Activated naive CD4-positive, alpha-beta T cell treated with anti-CD3 and anti-CD28 coated beads for 36 hours (primary cell): ENCODE measurements around the gene VASP. TPM values are rescaled to one million over a fixed set of nuclear protein-coding genes. Genes with fewer than 3 reads are reported as not detected.

Experiments
- CTCF ChIA-PET: fragments of 350-600 bp; sonication (Branson Sonifier 250); formaldehyde crosslinking; loops from one replicate; lab custom pipeline; 2021; ENCODE audit warnings: antibody characterized with exemption; lab: Charles Lee
- DNase-seq: peaks from one replicate; pipeline ENCODE4 v3.0.0-alpha.2; 2020
- H3K27ac Mint-ChIP-seq: one replicate; pipeline ENCODE4 v1.8.0; 2021; ENCODE audit warnings: mild to moderate bottlenecking, mixed read lengths
- H3K27me3 Mint-ChIP-seq: one replicate; pipeline ENCODE4 v1.8.0; 2021; ENCODE audit warnings: low read depth, mixed read lengths
- H3K36me3 Mint-ChIP-seq: one replicate; pipeline ENCODE4 v1.8.0; 2021; ENCODE audit warnings: low read depth, mixed read lengths
- H3K4me1 Mint-ChIP-seq: one replicate; pipeline ENCODE4 v1.8.0; 2021; ENCODE audit warnings: low read depth, mixed read lengths
- H3K4me3 Mint-ChIP-seq: one replicate; pipeline ENCODE4 v1.8.0; 2021; ENCODE audit warnings: mild to moderate bottlenecking, moderate library complexity, mixed read lengths
- H3K9me3 Mint-ChIP-seq: one replicate; pipeline ENCODE4 v1.8.0; 2021; ENCODE audit warnings: mixed read lengths
- intact Hi-C: fragments of 100-400 bp; cut with micrococcal nuclease; formaldehyde crosslinking; loops from one replicate; pipeline ENCODE4 v1.15.1; 2023
- total RNA-seq, 2 experiments: library from RNA; stranded (reverse); gene quantifications; one replicate each; pipeline ENCODE4 v1.2.3, GENCODE V29; 2021

VASP gene
- total RNA-seq, 2 experiments from 2014 or later = 94.5 to 99.6 TPM

DNA sequence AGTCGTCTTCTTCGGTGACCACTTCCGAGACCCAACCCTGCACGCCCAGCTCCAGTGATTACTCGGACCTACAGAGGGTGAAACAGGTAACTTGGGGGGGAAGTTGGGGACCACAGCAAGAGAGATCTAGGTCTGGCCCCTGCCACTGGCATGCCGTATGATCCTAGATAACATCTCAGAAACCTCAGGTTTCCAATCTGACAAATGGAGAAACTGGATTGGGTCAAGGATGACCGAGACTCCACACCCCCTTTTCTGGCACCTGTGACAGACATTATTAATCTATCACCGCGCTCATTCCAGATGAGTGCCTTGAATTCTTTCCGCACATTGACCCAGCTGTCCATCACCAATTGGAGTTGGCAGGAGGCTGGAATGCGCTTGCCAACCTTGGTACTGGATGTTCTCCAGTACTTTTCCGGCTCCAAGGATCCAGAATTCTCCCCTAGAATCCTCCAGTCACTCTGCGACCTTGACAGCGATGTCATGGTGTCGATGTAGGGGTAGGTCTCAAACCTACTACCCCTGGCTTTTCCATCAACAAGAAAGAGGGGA is 17.4 kb downstream of the VASP start:
- Mint-ChIP-seq H3K36me3 (peaks cover 20% of the 10 kb centered on the region), H3K27ac (no peak overlapping the region), H3K4me3 (no peak overlapping the region), H3K4me1 (peaks cover 23% of the 10 kb centered on the region), H3K27me3 (no peaks in the 10 kb centered on the region), H3K9me3 (no peaks in the 10 kb centered on the region)
- CTCF ChIA-PET = interaction anchor here (1.2 to 2.8 kb wide), 2 partner anchors 33 to 118 kb away, joined by 7 read pairs; no protein-coding TSS in a partner anchor
- intact Hi-C loops = no loop called here
- no peak for DNase-seq

DNA sequence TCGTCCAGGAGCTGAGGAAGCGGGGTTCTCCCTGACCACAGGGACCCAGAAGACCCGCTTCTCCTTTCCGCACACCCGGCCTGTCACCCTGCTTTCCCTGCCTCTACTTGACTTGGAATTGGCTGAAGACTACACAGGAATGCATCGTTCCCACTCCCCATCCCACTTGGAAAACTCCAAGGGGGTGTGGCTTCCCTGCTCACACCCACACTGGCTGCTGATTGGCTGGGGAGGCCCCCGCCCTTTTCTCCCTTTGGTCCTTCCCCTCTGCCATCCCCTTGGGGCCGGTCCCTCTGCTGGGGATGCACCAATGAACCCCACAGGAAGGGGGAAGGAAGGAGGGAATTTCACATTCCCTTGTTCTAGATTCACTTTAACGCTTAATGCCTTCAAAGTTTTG is 18.9 kb downstream of the VASP start:
- intact Hi-C loops = no loop called here
- Mint-ChIP-seq H3K4me3 (no peak overlapping the region), H3K36me3 (peaks cover 20% of the 10 kb centered on the region), H3K9me3 (peaks cover under 1% of the 10 kb centered on the region), H3K27me3 (no peaks in the 10 kb centered on the region), H3K27ac (peak overlapping the region; percentile 68), H3K4me1 (peaks cover 23% of the 10 kb centered on the region)
- DNase-seq = no peak
- CTCF ChIA-PET = interaction anchor here (2.8 kb wide), 1 partner anchor 32 kb away, joined by 7 read pairs; no protein-coding TSS in a partner anchor

DNA sequence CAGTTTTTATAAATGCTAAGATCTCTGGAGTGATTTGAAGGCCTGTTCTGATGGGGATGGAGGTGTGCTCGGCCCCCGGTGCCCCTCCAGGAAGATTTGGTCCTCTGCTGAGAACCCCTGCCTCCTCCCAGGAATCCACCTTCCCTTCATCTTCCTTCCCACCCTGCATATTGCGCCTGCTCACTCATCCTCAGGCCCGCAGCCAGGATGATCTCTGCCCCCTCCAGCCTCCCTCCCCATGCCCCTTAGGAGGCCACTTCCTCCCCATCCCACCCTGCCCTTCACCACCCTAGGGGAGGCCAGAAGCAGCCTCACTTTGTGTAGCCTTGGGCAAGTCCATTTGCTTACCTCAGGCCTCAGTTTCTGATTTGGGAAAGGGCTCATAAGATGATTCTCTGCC is 19.7 kb downstream of the VASP start:
- intact Hi-C loops = no loop called here
- Mint-ChIP-seq H3K36me3 (peaks cover 20% of the 10 kb centered on the region), H3K27me3 (no peaks in the 10 kb centered on the region), H3K4me1 (peaks cover 23% of the 10 kb centered on the region), H3K4me3 (no peak overlapping the region), H3K9me3 (peaks cover 8% of the 10 kb centered on the region), H3K27ac (no peak overlapping the region)
- no peak for DNase-seq
- CTCF ChIA-PET = interaction anchor here (1.0 to 2.8 kb wide), 2 partner anchors 31 to 166 kb away, joined by 4 to 7 read pairs; partner anchors contain the start of gene QPCTL

DNA sequence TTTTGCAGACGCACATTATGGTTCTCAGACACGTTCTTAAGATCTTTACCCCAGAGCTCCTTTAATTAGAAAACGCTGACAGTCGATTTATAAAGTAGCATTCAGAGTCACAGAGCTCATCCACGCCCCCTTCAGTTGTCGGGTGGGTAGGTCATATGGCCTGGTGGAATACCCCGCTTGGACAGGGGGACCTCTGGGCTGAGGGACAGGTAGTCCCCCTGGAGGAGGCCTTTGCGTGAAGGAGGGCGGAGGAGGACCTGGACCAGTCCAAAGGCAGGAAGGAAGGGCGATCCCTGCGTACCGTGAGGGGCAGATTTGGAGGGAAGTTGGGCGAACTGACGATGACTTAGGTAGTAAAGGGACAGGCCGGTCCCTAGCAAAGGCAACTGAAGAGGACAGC is 20.5 kb downstream of the VASP start:
- CTCF ChIA-PET = interaction anchor here (1.0 to 1.9 kb wide), 2 partner anchors 30 to 165 kb away, joined by 4 to 8 read pairs; partner anchors contain the start of gene QPCTL
- no peak for DNase-seq
- peaks cover 20% of the 10 kb centered on the region for H3K36me3 Mint-ChIP-seq
- intact Hi-C loops = no loop called here
- no peaks in the 10 kb centered on the region for H3K27me3 Mint-ChIP-seq
- peaks cover 8% of the 10 kb centered on the region for H3K9me3 Mint-ChIP-seq
- no peak overlapping the region for H3K27ac Mint-ChIP-seq
- peaks cover 23% of the 10 kb centered on the region for H3K4me1 Mint-ChIP-seq
- no peak overlapping the region for H3K4me3 Mint-ChIP-seq

DNA sequence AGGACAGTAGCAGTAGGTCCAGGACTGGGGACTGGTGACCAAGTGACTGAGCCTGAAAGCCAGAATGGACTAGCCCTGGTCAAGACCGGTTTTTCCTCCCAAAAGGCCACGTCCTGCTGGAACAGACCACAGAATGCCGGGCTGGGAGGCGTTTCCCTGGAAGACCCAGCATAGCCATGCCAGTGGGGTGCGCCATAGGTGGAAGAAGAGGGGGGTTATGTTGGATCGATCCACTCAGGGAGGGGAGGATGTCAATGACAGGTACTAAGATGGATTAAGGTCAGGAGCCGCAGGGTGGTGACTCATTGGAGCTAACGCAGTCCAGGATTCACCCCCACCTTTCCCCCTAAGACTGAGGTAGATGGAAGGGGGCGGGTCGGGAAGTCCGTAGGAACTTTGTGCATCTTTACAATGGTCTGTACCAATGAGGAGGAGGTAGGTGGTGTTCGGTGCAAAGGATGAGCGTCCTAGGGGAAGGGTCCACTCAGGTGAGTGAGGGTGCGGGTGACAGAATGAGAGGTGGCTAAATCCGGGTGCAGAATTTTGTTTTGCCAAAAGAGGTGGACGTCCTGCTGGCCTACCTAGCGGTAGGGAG is 21.0 kb downstream of the VASP start:
- intact Hi-C loops = no loop called here
- H3K4me1 Mint-ChIP-seq = peaks cover 21% of the 10 kb centered on the region
- no peak overlapping the region for H3K27ac Mint-ChIP-seq
- no peak for DNase-seq
- H3K27me3 Mint-ChIP-seq = no peaks in the 10 kb centered on the region
- peaks cover 20% of the 10 kb centered on the region for H3K36me3 Mint-ChIP-seq
- H3K4me3 Mint-ChIP-seq = no peak overlapping the region
- H3K9me3 Mint-ChIP-seq = peaks cover 8% of the 10 kb centered on the region
- CTCF ChIA-PET = interaction anchor here (0.6 to 1.9 kb wide), 3 partner anchors 30 to 165 kb away, joined by 3 to 8 read pairs (median 4); partner anchors contain the start of gene QPCTL

DNA sequence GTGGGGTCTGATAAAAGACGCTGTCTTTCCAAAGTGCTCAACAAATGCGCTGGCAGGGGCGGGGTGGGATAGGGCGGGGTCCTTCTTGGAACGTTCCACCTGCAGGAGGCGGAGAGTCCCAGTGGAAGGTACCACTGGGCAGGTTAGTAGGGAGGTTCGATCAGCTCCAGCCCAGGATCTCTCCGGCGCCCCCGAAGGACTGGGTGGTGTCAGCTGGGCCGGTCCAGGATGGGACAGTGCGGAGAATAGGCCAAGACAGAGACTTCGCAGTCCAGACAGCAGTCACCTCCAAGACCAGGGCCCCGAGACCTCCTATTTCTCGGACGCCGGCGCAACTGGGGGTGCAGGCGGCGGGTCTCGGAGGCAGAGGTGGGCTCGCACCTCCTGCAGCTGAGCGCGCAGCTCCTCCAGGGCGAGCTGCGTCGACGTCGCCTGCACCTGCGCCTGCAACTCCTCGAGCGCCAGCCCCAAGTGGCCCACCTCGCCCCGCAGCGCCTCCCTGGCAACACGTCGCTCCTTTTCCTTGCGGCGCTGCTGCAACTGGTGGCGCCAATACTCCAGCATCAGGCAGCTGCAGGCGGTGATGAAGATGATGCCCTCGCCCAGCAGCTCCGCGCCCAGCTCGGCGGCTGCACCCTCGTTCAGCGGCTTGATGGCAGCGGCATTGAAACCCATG is 21.6 kb downstream of the VASP start:
- CTCF ChIA-PET = interaction anchor here (0.6 to 1.9 kb wide), 2 partner anchors 29 to 120 kb away, joined by 3 to 8 read pairs; no protein-coding TSS in a partner anchor
- peaks cover 8% of the 10 kb centered on the region for H3K9me3 Mint-ChIP-seq
- H3K4me3 Mint-ChIP-seq = peak overlapping the region; percentile 9

DNA sequence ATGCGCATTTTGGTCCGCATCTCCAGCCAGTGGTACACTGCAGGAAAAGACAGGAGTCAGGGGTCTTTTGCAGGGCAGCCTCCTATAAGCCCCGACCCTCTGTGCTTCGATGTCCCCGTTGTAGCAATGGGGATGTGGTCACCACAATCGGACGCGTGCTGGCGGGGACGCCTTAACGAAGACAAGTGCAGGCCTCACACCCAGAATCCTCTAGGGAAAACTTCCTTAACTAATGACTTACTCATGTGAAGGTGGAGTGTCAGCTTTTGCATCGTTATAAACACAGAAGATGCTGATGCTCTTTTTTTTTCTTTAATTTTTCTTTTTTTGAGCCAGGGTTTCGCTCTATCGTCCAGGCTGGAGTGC is 22.1 kb downstream of the VASP start:
- Mint-ChIP-seq H3K27ac (no peak overlapping the region), H3K4me3 (peak overlapping the region; percentile 9), H3K27me3 (no peaks in the 10 kb centered on the region)

More for the DNA sequence above, 21.6 kb downstream of the VASP start:
- H3K27ac Mint-ChIP-seq = no peak overlapping the region
- H3K4me1 Mint-ChIP-seq = peaks cover 15% of the 10 kb centered on the region
- H3K36me3 Mint-ChIP-seq = peaks cover 16% of the 10 kb centered on the region
- H3K27me3 Mint-ChIP-seq = no peaks in the 10 kb centered on the region
- DNase-seq = peak; percentile 44
- intact Hi-C loops = no loop called here

DNA sequence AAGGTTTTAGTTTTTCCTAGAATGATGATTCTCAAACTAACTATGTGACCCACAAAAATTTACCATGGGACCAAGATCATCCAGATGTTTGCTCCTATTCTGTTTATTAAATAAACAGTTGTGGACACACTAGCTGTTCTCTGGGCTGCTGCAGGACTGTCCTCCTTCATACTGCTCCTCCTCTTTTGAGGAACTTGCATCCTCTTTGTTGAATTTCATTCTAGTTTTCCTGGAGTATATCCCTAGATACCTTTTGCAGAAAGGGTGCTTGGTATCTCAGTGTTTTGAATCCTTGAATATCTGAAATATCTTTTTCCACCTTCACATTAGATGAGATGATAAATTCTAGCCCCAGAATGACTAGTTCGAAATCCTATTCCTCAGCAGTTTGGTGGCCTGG is 24.1 kb downstream of the VASP start:
- peaks cover 12% of the 10 kb centered on the region for H3K4me1 Mint-ChIP-seq
- H3K27ac Mint-ChIP-seq = no peak overlapping the region
- intact Hi-C loops = no loop called here
- H3K27me3 Mint-ChIP-seq = no peaks in the 10 kb centered on the region
- no peak for DNase-seq
- H3K9me3 Mint-ChIP-seq = peaks cover 8% of the 10 kb centered on the region
- peaks cover 3% of the 10 kb centered on the region for H3K36me3 Mint-ChIP-seq
- H3K4me3 Mint-ChIP-seq = no peak overlapping the region
- CTCF ChIA-PET = no interaction called here

More for the DNA sequence above, 22.1 kb downstream of the VASP start:
- intact Hi-C loops = no loop called here
- DNase-seq = no peak
- CTCF ChIA-PET = interaction anchor here (0.6 to 1.9 kb wide), 2 partner anchors 29 to 1783 kb away, joined by 3 to 8 read pairs; no protein-coding TSS in a partner anchor
- peaks cover 14% of the 10 kb centered on the region for H3K4me1 Mint-ChIP-seq
- H3K9me3 Mint-ChIP-seq = peaks cover 8% of the 10 kb centered on the region
- peaks cover 13% of the 10 kb centered on the region for H3K36me3 Mint-ChIP-seq

DNA sequence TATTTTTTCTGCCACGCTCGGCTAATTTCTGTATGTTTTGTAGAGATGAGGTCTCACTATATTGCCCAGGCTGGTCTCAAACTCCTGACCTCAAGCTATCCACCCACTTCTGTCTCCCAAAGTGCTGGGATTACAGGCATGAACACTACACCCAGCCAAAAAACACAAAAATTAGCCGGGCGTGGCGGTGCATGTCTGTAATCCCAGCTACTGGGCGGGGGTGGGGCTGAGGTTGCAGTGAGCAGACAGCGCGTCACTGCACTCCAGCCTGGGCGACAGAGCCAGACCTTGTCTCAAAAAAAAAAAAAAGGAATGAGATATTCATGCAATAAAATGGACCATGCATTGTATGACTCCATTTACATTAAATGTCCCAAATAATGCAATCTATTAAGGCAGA is 32.2 kb downstream of the VASP start:
- no peak overlapping the region for H3K27ac Mint-ChIP-seq
- peaks cover 7% of the 10 kb centered on the region for H3K4me1 Mint-ChIP-seq
- peaks cover 9% of the 10 kb centered on the region for H3K36me3 Mint-ChIP-seq
- peaks cover 6% of the 10 kb centered on the region for H3K9me3 Mint-ChIP-seq
- no peaks in the 10 kb centered on the region for H3K27me3 Mint-ChIP-seq
- CTCF ChIA-PET = no interaction called here
- H3K4me3 Mint-ChIP-seq = no peak overlapping the region
- intact Hi-C loops = no loop called here
- DNase-seq = no peak

DNA sequence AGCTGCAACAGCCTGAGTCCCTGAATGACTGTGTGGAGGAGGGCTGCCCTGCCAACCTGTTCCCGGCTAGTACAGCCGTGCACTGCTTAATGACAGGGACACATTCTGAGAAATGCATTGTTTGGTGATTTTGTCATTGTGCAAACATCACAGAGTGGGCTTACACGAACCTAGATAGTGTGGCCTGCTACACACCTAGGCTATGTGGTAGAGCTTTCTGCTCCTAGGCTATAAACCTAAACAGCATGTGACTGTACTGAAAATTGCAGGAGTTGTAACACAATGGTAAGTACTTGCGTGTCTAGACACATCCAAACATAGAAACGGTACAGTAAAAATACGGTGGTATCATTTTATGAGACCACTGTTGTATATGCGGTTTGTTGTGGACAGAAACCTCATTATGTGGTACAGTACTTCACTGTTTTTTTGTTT is 35.0 kb downstream of the VASP start:
- CTCF ChIA-PET = interaction anchor here (3.9 kb wide), 1 partner anchor 16 kb away, joined by 15 read pairs; no protein-coding TSS in a partner anchor
- Mint-ChIP-seq H3K27ac (no peak overlapping the region), H3K4me3 (no peak overlapping the region), H3K4me1 (peaks cover 7% of the 10 kb centered on the region), H3K9me3 (peaks cover 6% of the 10 kb centered on the region), H3K36me3 (peaks cover 9% of the 10 kb centered on the region), H3K27me3 (no peaks in the 10 kb centered on the region)
- intact Hi-C loops = no loop called here
- no peak for DNase-seq

DNA sequence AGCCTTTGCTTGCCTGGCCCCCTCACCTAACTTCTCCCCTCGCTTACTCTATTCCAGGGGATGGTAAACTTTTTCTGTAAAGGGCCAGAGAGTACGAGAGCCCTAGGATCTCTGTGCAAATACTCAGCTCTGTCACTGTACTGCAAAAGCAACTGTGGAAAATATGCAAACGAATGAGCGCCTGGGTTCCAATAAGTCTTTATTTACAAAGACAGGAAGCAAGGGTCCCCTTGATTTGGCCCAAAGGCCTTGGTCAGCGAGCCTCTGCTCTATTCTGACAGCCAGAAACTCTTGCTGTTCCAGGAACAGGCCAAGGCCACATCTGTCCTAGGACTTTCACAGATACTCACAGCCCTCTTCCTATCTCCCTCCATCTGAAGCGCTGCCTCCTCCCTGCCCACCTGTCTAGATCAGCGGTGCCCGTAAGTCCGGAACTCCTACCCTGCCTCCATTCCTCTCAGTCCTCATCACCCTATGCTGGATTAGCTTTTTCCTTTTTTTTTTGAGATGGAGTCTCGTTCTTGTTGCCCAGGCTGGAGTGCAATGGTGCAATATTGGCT is 40.0 kb downstream of the VASP start:
- intact Hi-C loops = no loop called here
- Mint-ChIP-seq H3K27ac (no peak overlapping the region), H3K9me3 (no peaks in the 10 kb centered on the region), H3K4me3 (no peak overlapping the region), H3K27me3 (no peaks in the 10 kb centered on the region), H3K4me1 (peaks cover 7% of the 10 kb centered on the region), H3K36me3 (no peaks in the 10 kb centered on the region)
- CTCF ChIA-PET = interaction anchor here (0.6 to 1.7 kb wide), 2 partner anchors 11 to 133 kb away, joined by 4 to 6 read pairs; no protein-coding TSS in a partner anchor
- DNase-seq = no peak
